AG04449 (cell line): ENCODE data around the gene TFAP2B.

ENCODE experiments used
- CTCF ChIA-PET: fragments of 350-600 bp; formaldehyde crosslinking; extraction: SDS; loops from one replicate; lab custom pipeline; 2021; ENCODE audit warnings: antibody characterized with exemption; lab: Yijun Ruan, JAX
- POLR2A ChIA-PET: fragments of 400-600, 350-600 bp; formaldehyde crosslinking; extraction: SDS; loops from one replicate; lab custom pipeline; 2020; ENCODE audit warnings: antibody characterized with exemption, inconsistent platforms; lab: Yijun Ruan, JAX
- DNase-seq: peaks from one replicate; pipeline ENCODE4 v3.0.0-alpha.2; 2010; ENCODE audit warnings: low read depth, low spot score
- H3K4me3 ChIP-seq: 2 replicates; pipeline ENCODE4 v1.5.1; 2011; ENCODE audit warnings: low read depth, mild to moderate bottlenecking, control low read depth, low read length
- CTCF ChIP-seq: IDR thresholded peaks from one replicate; pipeline ENCODE4 v1.5.1; 2011; ENCODE audit warnings: mild to moderate bottlenecking, moderate library complexity, low read length, control low read depth, inconsistent platforms; ENCODE audit not compliant: insufficient read depth; ENCODE audit errors: missing control alignments

Gene TFAP2B

GRCh38 chr6:50846852-50847155, 28.1 kb downstream of the TFAP2B start:
- CTCF ChIA-PET = no interaction called here
- POLR2A ChIA-PET = no interaction called here
- no peak overlapping the region for H3K4me3 ChIP-seq
- no peak for TF ChIP-seq CTCF
- no peak for DNase-seq

- no peak overlapping the region for H3K4me3 ChIP-seq
- POLR2A ChIA-PET = no interaction called here
- CTCF ChIA-PET = no interaction called here
- no peak for TF ChIP-seq CTCF
- DNase-seq = no peak
Observed at GRCh38 chr6:50847890-50848594, 29.4 kb downstream of the TFAP2B start.

DNA sequence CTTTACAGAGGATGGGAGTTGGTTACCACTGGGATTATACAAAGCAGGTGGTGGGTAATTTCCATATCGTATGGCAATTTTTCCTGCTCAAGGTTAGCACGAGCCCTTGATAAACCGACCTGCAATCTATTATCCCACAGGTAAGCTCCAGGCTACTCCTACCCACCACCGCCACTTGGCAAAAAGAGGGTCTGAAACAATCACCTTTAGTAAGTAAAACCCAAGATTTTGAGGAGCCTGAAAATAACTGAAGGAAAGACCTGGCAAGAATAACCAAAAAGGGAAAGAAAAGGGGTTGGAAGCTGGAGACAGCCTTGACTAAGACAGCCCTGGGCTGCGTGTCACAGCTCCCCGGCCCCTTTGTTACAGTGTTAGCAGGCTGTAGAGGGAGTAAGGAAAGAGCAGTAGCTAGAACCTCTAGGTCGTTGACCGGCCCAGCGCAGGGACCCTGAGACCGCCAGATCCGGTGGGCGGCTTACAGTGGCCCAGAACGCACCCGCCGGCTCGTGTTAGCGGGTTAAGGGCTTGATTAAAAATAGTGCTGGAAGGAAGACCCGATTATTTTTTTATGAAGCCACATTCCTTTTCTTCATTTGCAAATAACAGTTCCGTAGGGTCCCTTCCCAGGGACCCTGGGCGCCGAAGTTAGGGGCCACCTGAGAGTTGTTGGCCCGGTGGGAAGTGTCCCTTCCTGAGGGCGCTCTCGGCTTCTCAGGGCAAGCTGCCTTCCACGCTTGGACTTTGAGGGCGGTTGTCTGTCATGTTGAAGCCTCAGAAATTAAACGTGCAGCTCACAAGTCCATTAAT, 30.5 kb downstream of the TFAP2B start:
- H3K4me3 ChIP-seq = no peak overlapping the region
- ChIA-PET POLR2A (no interaction called here), CTCF (no interaction called here)
- DNase-seq = no peak
- TF ChIP-seq CTCF = no peak

DNA sequence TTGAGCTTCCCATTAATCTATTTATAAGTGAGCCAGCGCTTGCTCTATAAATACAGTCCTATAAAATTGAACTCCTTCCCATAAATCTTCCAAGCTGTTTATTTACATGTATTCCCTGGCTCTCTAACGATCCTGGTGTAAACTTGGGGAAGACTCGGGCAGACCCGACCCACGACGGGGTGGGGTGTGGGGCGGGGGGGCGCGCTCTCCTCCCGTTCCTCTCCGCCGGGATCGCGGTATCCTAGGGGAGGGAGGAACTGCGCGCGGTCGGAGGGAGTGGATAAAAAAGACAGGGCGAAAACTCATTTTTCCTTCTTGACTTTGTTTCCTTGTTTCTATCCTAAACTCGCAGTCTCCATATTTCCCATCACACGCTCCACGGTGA, 31.1 kb downstream of the TFAP2B start:
- TF ChIP-seq CTCF = no peak
- ChIA-PET POLR2A (no interaction called here), CTCF (no interaction called here)
- no peak for DNase-seq
- H3K4me3 ChIP-seq = peak overlapping the region; percentile 1

DNA sequence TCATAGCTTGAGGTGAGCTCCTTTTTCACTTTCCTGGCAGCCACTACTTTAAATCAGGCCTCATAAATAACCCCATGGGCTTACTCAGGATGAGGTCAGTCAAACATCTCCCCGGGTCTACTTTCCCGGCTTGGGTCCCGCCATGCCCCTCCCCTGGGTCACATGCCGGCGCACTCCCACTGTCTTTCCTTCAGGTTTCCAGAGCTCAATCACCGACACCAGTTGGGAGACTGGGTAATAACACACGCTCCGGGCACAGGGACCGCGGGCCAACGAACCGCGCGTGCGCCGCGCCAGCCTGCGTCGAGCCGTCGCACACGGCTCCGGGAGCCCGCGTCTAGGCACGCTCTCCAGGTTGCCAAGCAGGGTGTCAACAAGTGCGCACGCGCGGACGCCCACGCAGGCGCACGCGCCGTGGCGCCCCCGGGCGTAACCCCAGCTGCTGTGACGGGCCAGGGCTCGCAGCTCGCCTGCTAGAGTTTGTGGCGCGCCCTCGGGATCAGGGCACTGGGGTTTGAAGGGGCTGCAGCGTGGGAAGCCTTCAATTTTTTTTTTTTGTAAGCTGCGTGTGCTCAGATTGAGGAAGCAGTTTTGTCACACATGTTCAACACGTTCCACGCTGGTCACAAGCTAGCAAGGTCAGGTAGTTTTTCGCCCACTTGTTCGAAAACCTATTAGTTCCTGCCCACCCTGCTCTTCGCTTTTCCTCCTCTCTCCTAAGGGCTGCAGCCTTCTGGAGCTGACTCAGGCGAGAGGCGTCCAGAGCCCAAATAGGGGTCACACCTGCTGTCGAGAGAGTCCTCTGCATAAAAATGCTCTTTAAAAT, 31.8 kb downstream of the TFAP2B start:
- no peak for TF ChIP-seq CTCF
- CTCF ChIA-PET = no interaction called here
- peak overlapping the region; percentile 1 for H3K4me3 ChIP-seq
- no peak for DNase-seq
- POLR2A ChIA-PET = no interaction called here
